ENCODE data around the gene PGR.

GRCh38 chr11:101061606-101062005, 68.0 kb downstream of the PGR start:
- TF ChIP-seq EZH2 (IDR thresholded peaks at IDR 0.05) (no peak), POLR2AphosphoS5 (IDR thresholded peaks at IDR 0.05; ENCODE audit: borderline replicate concordance, low read depth, low read length) (no peak), FOXP2 (optimal IDR thresholded peaks at IDR 0.05; ENCODE audit: control extremely low read depth, extremely low read length, insufficient read depth) (no peak)
